ENCODE measurements around the gene LVRN. TPM values are rescaled to one million over a fixed set of nuclear protein-coding genes. Genes with fewer than 3 reads are reported as not detected.

The LVRN gene
- total and polyA plus RNA-seq, 2 donors (not counting 3 experiments of a cell fraction or from before 2014, with no cell fraction given), result 0.11 to 0.38 TPM

DNA sequence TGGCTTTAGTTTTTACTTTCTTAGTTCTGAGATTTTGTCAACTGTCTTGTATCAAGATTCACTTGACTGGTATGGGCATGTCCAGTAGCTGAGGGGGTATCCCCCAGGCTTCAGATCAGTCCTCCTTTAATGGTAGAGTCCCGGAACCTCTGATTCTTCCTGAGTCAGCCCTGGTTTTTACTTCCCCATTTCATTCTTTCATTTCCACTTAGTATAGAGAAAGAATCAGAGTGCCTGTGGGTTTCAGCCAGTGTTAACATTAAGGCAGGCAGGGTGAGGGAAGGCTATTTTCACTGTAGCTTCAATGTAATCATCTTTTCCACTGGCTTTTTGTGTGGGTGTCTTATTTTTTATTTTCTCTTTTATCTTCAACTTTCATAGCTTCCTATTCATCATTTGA, 114.2 kb downstream of the LVRN start:
- FAIRE-seq (no peak), DNase-seq (ENCODE audit: low read depth, low spot score) (no peak)
- Histone ChIP-seq H3K9me1 (replicated peaks; ENCODE audit: control insufficient read depth, extremely low read depth, insufficient read depth, low read length) (no peaks in the 10 kb centered on the region), H3K36me3 (ENCODE audit: control insufficient read depth in 2 of 2, extremely low read depth in 1 of 2, insufficient read depth in 2 of 2, low read length in 2 of 2) (no peaks in the 10 kb centered on the region), H3K4me2 (ENCODE audit: insufficient read depth, low read length) (no peak overlapping the region), H2AFZ (ENCODE audit: low read depth, low read length) (no peak overlapping the region), H3K27me3 (ENCODE audit: control insufficient read depth in 2 of 2, insufficient read depth in 2 of 2, low read length in 2 of 2) (peaks cover 0 to 1% of the 10 kb centered on the region in 2 experiments), H3K4me3 (replicated peaks in 1 of 3; ENCODE audit: insufficient read depth in 1 of 3, low read depth in 1 of 3, low read length in 3 of 3) (no peak overlapping the region), H3K9ac (replicated peaks; ENCODE audit: extremely low read depth, insufficient read depth, low read length) (no peak overlapping the region), H3K27ac (ENCODE audit: insufficient read depth, low read depth, low read length) (no peak overlapping the region), H3K4me1 (ENCODE audit: control insufficient read depth, extremely low read depth, insufficient read depth, low read length) (no peaks in the 10 kb centered on the region), H4K20me1 (replicated peaks; ENCODE audit: control insufficient read depth, extremely low read depth, insufficient read depth, low read length) (no peaks in the 10 kb centered on the region), H3K79me2 (ENCODE audit: control insufficient read depth, insufficient read depth, low read length) (no peaks in the 10 kb centered on the region), H3K9me3 (replicated peaks; ENCODE audit: control insufficient read depth, insufficient read depth, low read length) (no peaks in the 10 kb centered on the region)
- dilution Hi-C loops (cut with MboI; ENCODE audit: extremely low pct_ligation_motif_present, low sequenced_read_pairs) (no loop called here), intact Hi-C loops (cut with micrococcal nuclease) (no loop called here)
- no peak for TF ChIP-seq POLR2AphosphoS5 (IDR thresholded peaks at IDR 0.05; ENCODE audit: insufficient read depth, low read depth, low read length)
- TF ChIP-seq POLR2A (IDR thresholded peaks at IDR 0.05; ENCODE audit: low read depth, low read length), result no peak
- TF ChIP-seq GATA2 (IDR thresholded peaks at IDR 0.05; ENCODE audit: insufficient read depth, insufficient read length, low read depth, low read length), result no peak
- no peak for TF ChIP-seq MYC (IDR thresholded peaks at IDR 0.05; ENCODE audit: low read depth, low read length)
- TF ChIP-seq JUN (IDR thresholded peaks at IDR 0.05; ENCODE audit: borderline replicate concordance, insufficient read depth, insufficient read length, low read depth), result no peak
- no peak for TF ChIP-seq EZH2 (IDR thresholded peaks at IDR 0.05; ENCODE audit: borderline replicate concordance, low read depth, low read length, severe bottlenecking)
- TF ChIP-seq FOS (IDR thresholded peaks at IDR 0.05; ENCODE audit: borderline replicate concordance, insufficient read depth, low read length), result no peak
- TF ChIP-seq, protein P1, sequence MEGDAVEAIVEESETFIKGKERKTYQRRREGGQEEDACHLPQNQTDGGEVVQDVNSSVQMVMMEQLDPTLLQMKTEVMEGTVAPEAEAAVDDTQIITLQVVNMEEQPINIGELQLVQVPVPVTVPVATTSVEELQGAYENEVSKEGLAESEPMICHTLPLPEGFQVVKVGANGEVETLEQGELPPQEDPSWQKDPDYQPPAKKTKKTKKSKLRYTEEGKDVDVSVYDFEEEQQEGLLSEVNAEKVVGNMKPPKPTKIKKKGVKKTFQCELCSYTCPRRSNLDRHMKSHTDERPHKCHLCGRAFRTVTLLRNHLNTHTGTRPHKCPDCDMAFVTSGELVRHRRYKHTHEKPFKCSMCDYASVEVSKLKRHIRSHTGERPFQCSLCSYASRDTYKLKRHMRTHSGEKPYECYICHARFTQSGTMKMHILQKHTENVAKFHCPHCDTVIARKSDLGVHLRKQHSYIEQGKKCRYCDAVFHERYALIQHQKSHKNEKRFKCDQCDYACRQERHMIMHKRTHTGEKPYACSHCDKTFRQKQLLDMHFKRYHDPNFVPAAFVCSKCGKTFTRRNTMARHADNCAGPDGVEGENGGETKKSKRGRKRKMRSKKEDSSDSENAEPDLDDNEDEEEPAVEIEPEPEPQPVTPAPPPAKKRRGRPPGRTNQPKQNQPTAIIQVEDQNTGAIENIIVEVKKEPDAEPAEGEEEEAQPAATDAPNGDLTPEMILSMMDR (IDR thresholded peaks at IDR 0.05; ENCODE audit: extremely low read depth in 1 of 2, insufficient read depth in 1 of 2, low read depth in 1 of 2, low read length in 2 of 2), result no peak
- no peak for TF ChIP-seq MAX (IDR thresholded peaks at IDR 0.05; ENCODE audit: insufficient read depth, insufficient read length)
- CTCF ChIA-PET, result interaction anchor here (0.7 to 1.2 kb wide), 4 partner anchors 11 to 442 kb away, joined by 3 to 5 read pairs (median 3); no protein-coding TSS in a partner anchor
- POLR2A ChIA-PET, result no interaction called here
- no TSS peak for BruUV-seq (replicated peaks)

Other genes starting within 250 kb of the LVRN start
- gene CDO1, start 145.8 kb upstream of the LVRN start, total RNA-seq, result 1.3 and 1.7 TPM in 2 replicates
- gene CDO1, start 145.8 kb upstream of the LVRN start, polyA plus RNA-seq, result 1.1 and 1.3 TPM in 2 replicates
- gene ATG12, start 120.9 kb upstream of the LVRN start, total RNA-seq, result 50.3 and 62.0 TPM in 2 replicates
- gene ATG12, start 120.9 kb upstream of the LVRN start, polyA plus RNA-seq, result 18.9 and 27.5 TPM in 2 replicates
- 81.2 and 85.7 TPM in 2 replicates for gene AP3S1, start 120.5 kb upstream of the LVRN start, total RNA-seq
- 18.2 and 26.5 TPM in 2 replicates for gene AP3S1, start 120.5 kb upstream of the LVRN start, polyA plus RNA-seq
- 0.58 TPM in 1 of 2 replicates, not detected in the other for gene ARL14EPL, start 70.0 kb downstream of the LVRN start, total RNA-seq
- 0.10 TPM in 1 of 2 replicates, not detected in the other for gene ARL14EPL, start 70.0 kb downstream of the LVRN start, polyA plus RNA-seq
- 26.2 and 27.0 TPM in 2 replicates for gene COMMD10, start 122.5 kb downstream of the LVRN start, total RNA-seq
- gene COMMD10, start 122.5 kb downstream of the LVRN start, polyA plus RNA-seq, result 8.1 and 12.5 TPM in 2 replicates